ENCODE data around the gene ANKS1B.
"Not testable (repeated sequence)": the region's sequence is repeated elsewhere in the genome, so short reads cannot be mapped to it uniquely, and the experiment has no call there.

Gene ANKS1B

DNA sequence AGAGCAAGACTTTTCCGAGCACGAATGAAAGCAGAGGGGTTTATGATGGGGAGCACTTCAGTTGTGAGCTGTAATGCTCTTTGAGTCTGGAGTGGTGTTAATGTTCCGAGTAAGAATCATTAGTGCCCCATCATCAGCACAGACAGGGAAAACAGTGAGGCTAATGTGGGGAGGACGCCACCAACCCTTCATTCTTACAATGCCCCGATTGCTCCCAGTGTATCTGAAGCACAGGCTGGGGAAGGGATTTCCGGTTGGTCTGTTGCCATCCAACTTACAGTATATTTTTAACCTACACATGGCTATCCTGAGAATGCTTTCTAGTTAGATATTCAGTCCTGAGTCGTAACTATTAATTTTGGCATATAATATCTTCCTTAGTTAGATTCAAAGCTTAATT lies 1198.1 kb downstream of the ANKS1B start:
- no peak for DNase-seq

DNA sequence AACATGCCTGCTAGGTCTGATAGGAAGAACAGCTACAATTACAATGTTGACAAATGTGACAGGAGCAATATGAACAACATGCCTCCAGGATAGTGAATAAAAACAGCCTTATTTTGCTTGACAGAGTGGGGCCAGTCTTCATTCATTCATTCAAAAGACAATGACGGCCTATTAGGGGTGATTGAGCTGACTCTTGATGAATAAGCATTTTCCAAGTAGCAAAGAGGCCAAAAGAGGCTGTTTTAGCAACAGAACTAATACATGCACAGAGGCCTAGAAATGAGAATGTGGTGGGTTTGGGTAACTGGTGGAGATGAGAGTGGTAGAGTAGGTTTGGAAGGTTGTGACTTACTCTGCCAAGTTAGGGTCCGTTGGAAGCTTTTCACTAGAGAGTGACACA lies 1201.3 kb downstream of the ANKS1B start:
- no peak for DNase-seq

DNA sequence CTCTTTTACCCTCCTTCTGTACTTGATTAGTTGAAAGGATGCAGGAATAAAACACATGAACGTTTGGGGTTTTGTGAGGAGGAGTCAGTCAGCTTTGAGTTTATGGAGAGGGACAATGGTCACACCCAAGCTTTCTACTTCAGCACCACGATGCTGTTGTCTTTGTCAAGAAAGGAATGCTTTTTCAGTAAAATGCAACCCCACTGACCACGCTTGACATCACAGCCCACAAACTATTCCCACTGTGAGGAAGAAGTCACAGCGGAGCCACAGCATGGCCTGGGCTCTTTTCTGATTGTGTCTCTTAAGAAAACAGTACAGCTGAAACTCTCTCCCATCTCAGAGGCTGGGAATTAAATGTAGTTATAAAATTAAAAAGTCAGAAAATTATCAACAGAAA lies 1204.5 kb downstream of the ANKS1B start:
- DNase-seq: no peak

DNA sequence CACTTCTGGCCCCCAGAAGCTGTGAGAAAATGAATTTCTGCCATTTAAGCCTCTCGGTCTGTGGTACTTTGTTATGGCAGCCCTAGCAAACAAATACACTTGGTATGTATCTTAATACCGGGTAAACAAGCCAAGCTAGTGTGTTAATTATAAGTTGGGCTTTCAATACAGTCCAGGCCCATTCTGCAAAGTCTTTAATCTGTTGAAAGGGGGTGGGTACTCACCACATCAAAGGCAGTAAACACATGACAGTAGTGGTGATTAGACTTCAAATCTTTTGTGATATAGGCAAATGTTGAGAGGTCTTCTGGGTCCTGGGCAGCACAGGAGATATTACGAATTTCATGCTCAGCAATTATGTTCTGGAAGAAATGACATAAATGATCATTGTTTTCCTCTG lies 1211.9 kb downstream of the ANKS1B start:
- no peak for DNase-seq

DNA sequence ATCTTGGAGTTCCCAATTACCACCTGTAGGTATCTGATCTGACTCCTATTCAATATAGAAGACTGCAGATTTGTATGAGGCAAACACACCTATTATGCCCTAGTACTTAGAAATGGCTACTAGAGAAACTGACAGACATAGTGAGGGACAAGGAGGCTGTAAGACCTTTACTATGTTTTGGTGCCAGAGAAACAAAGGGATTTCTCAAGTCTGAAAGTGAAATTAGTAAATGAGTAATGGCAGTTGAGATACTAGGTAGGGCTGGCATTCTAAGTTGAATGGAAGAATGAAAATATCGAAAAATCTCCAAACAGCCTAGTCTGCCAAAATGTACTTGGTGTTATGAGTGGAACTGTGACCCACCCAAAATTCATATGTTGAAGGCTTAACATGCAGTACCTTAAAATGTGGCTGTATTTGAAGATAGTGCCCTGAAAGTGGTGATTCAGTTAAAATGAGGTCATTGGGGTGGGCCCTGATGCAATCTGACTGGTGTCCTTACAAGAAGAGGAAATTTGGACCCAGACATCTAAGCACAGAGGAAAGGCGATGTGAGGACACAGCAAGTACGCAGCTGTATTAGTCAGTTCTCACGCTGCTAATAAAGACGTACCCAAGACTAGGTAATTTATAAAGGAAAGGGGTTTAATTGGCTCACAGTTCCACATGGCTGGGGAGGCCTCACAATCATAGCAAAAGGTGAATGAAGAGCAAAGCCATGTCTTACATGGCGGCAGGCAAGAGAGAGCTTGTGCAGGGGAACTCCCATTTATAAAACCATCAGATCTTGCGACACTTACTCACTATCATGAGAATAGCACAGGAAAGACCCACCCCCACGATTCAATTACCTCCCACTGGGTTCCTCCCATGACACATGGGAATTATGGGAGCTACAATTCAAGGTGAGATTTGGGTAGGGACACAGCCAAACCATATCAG lies 1212.7 kb downstream of the ANKS1B start:
- DNase-seq: no peak

DNA sequence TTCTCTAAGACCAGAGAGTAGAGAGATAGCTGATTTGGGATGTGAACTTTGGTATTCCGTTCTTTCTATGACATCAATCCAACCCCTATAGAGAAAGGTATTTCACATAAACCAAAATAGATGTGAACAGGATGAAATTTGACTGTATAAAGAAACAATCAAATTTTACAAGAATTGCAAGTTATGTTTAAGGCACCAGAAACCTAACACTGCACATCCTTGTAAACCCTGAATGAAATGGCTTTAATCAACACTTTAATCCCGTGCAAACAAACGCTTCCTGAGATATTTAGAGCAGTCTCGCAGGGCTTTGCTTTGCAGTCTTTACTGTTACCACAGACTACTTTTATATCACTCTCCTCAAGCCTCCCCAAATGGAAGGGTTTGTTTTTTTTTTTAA lies 1214.5 kb downstream of the ANKS1B start:
- DNase-seq: no peak

DNA sequence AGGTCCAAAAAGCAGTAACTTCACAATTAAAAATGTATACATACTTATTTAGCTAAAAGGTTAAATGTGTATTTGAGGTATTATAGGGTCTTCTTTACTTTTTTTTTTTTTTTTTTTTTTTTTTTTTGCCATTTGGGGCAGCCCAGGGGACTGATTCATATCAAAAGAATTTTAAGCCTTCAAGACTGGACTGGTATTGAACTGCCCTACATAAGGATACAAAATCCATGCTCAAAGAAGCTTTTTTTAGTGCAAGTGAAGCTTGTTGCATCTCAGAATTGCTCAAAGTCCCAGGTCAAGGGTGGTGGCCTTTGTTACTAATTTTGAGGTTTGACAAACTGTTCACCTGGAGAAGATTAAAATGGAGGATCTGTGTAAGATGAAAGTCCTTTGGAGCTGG lies 1215.7 kb downstream of the ANKS1B start:
- no peak for DNase-seq

DNA sequence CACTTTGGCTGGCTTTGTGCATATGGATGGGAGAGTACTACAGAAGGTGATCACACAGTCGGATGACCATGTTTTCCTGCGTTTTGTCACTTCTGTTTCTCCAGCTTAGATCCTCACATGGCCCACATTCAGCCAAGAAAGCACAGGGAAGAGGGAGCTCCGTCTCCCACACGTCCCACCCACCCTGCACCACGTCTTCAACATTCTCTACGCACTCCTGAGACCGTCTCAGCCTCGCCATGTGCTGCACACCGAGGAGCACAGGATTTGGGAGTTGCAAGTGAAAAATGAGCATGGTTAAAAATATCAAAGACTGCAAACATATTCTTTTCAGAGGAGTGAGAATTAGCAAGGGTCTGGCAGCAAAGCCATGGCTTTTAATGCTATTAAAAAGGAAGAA lies 1217.5 kb downstream of the ANKS1B start:
- no peak for DNase-seq

DNA sequence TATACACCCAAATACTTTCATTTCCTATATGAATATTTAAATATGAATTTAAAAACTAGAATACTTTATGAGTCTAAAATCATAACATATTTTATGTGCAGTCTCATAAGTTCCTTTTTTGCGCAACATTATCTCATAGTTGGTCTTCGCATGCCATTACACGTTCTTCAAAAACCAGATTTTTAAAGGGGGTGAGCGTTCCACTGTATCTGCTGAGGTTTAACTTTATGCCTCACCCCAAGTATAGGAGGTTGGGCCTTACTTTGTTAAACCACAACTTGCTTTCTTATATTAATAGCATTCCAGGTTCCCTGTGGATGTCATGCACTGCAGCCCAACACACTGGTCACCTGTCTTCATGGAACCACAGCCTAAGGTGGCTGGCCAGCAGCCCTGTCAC lies 1221.1 kb downstream of the ANKS1B start:
- DNase-seq: no peak

DNA sequence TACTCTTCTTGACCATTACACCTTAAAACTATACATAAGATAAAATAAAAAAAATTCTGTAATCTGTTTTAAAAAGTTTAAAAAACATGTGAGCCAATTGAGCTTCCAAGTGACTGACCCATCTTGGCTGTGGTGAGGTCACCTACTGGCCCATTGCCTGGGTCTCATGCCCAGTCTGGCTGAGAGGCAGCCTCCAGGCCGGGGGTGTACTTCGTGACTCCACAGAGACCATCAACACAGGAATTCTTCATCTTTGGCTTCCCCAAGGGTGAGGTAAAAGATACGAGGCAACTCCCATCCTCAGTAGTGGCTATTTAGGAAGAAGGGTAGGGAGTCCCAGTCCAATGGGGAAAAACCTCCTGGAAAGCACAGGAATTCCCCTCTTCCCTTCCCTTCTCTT lies 1226.4 kb downstream of the ANKS1B start:
- no peak for DNase-seq

DNA sequence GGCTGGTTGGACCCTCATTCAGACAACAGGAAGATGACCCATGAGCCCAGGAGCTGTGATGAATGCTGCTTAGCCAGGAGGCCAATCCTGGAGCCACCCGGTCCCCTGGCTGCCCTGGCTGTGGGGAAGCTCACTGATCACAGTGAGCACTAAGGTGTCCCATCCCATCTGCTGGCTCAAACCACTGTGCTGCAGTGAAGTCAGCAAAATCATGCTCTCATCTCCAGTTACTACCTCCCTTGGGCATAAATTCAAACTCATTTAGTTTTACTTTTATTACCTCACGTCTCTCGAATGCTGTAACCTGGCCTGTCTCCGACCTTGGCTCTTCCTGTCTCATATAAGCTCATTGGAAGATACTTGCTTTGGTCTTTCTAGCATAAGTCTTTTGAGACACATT lies 1227.3 kb downstream of the ANKS1B start:
- DNase-seq: no peak

DNA sequence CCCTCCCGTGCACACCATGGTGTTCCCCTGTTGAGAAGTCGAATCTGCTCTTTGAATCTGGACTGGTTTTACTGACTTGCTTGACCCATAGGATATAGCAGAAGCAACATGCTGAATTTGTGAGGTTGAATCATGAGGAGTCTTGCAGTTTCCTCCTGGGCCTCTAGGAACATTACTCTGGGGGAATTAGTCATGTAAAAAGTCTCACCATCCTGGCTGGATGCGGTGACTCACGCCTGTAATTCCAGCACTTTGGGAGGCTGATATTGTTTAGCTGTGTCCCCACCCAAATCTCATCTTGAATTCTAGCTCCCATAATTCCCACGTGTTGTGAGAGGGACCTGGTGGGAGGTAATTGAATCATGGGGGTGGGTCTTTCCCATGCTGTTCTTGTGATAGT lies 1228.9 kb downstream of the ANKS1B start:
- not testable (repeated sequence) for DNase-seq

DNA sequence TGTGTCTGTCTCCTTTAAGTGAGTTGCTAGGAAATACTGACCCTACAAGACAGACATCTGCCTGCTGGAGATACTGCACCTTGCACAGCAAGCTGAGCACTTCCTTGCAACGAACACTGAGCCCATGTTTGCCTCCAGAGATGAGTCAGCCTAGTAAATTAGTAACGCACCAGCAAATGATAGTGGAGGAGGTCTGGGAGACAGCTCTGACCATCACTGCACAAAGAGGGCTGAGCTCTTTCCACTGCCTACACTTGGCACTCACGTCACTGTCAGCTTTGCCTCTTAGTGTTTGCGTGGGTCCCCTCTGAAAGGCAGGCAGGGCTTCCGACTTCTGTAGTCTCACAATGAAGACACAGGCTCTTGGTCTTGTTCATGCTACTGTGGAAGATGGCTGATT lies 1230.6 kb downstream of the ANKS1B start:
- no peak for DNase-seq

DNA sequence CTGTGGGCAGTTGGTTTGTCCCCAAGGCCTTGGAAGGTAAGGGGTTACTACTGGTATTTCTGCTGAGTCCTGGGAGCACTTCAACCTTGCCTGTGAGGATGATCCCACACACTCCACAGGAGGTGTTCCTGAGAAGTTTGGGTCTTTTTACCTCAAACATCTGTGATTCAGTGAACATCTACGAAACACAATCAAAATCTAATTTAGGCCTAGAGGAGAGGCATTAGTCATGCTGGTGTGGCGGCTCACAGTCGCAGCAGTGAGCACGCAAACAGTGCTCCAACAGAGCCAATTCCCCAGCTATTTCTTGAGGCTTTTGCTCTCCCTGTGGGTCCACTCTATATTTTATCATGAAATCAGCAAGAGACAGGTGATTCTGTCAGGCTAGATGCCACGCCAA lies 1232.0 kb downstream of the ANKS1B start:
- DNase-seq: no peak

DNA sequence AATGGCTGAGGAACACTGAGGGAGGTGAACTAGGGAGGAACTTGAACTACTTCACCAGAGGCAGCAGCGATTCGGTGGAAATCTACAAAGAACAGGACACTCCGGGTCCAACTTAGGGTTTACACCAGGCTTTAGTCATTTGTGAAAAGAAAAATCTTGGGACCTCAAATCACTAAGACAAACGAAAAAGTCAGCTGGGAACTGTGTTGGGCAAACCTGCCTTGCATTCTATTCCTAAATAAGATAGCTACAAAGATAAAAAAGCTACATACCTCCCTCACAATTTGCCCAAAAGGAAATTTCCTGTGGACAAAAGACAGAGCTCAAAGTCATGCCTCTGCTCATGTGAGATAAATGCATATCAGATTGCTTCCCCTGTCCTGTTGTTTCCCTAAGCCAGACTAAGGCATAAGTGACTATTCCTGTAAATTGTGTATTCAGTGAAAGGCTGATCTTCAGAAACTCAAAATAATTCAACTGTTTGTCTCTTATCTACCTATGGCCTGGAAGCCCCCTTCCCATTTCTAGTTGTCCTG lies 1233.1 kb downstream of the ANKS1B start:
- no peak for DNase-seq

DNA sequence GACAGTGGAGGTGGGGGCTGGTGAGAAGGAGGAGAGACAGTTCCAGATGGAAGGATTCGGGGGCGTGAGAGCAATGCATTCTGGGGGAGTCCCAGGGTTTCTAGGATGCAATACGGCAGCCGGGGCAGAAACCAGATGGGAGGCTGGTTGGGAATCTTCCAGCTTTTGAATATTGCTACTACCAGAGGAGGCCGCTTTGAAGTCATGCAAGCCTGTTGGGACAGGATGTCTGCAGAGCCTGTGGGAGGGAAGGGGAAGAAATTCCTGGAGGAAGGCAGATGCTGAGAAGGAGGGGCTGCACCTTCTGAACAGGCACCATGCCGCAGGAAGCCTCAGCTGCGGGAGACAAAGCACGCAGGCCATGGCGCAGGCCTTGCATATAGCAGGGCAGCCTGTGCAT lies 1234.2 kb downstream of the ANKS1B start:
- no peak for DNase-seq

DNA sequence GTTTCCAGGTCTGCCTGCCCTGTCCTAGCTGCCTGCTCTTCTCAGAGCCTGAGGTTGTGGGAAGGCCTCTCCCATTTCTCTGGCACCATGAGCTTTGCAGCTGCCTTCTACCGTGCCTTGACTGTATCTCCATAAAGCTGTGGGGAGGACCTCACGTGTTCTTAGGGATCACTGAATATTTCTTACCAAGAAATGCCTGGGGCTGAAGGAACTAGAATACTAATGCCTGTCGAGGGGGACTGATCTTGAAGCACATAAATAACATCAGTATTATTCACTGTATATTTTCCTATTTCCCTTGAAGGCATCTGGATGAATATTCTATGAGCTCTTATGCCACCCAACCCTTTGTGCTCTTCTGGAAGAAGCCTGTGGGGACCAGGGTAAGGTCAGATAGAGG lies 1236.3 kb downstream of the ANKS1B start:
- no peak for DNase-seq

DNA sequence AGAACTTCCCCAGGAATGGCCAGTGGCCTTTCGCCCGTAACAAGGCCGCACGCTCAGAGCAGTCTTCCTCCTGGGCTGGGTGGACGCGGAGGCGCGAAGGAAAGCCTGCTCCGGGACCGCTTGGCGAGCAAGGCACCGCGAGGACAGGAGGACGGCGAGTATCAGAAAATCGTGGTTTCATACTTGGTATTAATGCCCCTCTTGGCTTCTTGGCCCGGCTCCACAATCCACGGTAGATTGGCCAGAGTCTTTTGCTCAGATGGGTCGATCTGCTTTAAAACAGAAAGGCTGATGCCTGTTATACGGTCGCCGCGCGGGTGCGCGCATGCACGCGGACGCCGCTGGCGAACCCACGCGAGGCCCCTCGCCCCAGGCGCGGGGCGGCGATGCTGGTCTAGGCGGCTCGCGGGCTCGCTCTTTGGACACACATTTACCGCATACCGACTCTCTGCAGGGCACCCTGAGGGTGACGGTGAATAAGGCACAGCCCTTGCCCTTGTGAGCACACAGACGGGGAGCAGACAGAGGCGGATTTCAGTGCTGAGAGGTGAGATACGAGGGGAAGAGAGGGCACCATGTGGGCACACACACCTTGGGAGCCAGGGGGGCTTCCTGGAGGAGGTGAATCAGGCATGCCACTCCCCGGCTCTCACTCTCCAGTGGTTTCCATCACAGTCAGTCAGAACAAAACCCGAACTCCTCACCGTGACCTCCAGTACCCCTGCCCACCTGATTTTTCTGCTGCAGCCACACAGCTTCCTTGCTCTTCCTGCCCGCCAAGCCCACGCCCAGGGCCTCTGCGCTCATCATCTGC lies 1239.0 kb downstream of the ANKS1B start:
- DNase-seq: no peak

DNA sequence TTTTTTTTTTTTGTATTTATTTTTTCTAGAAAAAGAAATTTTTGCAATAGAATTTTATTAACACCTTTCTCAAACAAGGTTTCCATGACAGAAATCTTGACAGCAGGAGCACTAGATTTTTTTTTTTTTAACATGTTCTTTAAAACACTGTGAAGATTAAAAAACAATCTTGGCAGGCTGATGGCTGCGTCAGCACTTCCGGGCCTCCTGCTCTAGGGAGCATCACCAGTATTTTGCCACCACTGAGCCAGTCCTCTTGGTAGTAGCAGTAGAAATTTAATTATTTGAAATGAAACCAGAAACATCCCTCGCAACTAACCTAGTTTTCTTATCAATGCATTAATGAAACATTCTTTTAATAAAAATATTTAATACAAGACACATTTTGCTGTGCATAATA lies 1240.1 kb downstream of the ANKS1B start:
- DNase-seq: no peak

DNA sequence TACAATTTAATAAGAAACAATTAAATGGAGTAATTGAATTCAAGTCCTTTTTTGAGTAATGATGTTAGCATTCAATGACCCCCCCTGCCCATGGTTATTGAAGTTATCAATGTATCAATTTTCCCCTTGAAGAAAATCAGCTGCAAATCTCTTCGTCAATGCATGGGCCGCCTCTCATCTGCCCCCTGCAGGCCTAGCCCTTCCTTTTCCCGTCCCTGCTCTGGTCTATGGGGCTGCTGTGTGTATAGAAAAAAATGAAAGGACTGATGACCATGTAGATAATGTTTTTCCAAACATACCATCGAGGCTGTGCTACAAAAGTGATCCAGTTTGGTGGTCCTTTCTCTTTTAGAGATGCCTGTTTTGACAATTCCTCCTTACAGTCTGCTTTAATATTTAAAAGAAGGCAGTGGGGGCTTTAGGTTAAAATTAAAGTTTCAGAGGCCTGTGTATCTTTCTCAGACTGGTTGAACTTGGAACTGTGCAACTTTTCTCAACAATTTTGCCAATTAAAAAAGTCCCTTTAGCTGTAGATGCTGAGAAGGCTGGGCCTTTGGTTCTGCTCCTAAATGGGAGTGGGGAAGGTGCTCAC lies 1241.3 kb downstream of the ANKS1B start:
- DNase-seq: no peak

DNA sequence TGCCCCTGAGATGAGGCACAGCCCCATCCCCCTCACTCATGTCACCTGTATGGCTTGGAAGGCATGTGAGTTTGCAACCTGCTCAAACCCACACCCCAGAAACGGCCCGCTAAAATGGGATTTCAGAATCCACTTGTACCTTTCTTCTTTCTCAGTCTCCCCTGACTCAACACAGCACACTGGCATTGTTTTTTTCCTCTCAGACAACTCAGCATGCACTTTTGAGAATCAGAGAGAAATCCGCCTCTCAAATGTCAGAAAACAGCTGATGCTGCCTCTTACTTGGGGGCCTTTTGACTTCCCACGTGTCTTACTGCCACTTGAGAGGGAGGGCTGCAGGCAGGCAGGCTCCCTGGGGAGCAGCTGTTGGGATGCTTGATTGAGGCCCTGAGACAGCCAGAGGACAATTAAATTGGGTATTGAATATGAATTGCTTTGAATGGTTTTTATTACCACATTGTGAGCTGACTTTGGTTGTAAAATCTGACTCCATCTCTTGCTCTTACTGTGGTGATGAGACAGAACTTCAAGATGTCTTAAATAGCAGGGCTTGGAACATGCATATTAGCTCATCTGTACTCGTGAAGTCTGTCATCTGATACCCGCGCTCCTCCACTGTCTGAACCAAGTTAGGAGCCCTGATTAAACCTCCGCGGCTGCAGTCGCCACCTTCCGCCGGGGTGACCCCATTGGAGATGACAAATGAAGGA lies 1243.0 kb downstream of the ANKS1B start:
- no peak for DNase-seq

DNA sequence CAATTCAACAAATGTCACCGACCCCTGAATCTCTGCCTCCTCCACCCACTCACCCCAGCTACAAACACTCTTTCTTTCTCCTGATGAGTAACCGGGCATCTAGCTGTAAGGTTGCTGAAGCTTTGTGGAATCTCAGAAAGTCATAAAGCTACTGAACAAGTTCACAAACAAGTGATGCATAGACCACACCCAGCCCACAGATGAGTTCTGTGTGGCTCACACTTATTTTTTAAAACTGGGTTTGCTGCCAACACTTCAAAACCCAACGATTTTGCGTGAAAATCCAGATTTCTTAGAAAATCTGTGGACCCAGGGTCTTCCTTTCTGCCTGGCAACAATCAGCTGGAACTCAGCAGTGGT lies 1243.6 kb downstream of the ANKS1B start:
- DNase-seq: no peak

DNA sequence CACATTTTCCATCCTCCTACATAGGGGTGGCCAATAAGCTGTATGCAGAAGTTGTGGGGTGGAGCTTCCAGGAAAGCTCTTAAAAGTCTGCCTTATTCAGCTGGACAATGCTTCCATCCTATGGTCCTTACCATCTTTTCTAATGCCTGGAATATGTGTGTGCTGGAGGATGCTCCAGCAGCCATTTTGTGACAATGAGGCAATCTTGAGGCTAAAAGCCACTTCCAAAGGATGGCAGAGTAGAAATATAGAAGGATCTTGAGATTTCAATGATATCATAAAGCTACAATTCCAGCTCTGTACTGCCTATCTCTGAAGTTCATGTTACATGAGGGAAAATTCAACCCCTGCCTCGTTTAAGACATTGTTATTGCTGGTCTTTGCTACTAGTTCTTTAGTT lies 1244.0 kb downstream of the ANKS1B start:
- no peak for DNase-seq
